SIG-M5 treated with dmso at 0.1 percent for 504 hours (cell line): Measurements from ENCODE around the gene DUSP3.

Source experiments
- DNase-seq: peaks from one replicate; lab custom pipeline; 2025; ENCODE audit not compliant: unreplicated experiment; lab: John Stamatoyannopoulos, UW

DUSP3 gene

DNA sequence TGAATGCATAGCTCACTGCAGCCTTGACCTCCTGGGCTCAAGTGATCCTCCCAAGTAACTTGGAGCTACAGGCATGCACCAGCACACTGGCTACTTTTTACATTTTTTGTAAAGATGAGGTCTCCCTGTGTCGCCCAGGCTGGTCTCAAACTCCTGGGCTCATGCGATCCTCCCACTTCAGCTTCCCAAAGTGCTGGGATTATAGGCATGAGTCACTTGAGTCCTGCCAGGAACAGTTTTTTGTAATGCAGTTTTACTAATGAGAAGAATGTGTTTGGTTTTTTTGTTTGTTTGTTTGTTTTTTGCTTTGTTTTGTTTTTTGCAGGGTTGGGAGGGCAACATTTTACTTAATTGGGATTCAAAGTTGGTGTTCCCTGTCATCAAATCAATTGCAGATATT lies 42.4 kb downstream of the DUSP3 start:
- no peak for DNase-seq

DNA sequence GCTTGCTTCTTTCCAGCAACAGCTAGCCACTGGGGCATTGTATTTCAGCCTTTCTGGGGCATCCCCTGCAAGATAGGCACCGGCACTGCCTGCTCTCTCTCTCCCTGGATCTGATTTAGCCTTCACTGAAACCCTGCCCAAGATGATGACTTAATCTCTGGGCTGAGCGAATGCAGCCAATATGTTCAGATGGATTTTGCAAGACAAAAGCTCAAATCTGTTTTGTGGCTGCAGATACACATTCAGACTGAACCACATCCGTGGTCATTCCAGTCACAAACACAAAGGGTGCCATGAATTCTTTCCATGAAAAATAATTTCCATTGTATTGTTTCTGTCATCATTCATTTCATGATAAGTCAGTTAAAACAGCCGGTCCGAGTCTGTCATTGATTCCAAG lies 44.4 kb downstream of the DUSP3 start:
- no peak for DNase-seq

DNA sequence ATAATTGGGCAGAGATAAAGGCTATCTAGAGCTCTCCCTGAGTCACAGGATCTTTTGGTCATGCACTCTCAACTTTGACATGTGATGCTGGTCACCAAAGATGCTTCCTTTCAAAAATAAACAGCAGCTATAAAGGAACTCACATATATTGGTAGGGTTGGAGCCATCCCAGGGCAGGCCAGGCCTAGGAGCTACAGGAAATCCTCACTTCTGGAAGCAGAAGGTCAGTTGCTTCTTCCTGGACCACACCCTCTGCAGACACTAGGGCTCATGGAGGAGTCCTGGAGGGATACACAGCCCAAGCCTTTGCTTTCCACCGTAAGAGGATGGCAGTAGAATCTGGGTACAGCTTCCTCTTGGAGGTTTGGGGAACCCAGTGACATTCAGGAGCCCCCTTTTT lies 44.8 kb downstream of the DUSP3 start:
- DNase-seq: no peak

- DNase-seq: no peak
Observed at GRCh38 chr17:43732958-43733357, 45.8 kb downstream of the DUSP3 start.

DNA sequence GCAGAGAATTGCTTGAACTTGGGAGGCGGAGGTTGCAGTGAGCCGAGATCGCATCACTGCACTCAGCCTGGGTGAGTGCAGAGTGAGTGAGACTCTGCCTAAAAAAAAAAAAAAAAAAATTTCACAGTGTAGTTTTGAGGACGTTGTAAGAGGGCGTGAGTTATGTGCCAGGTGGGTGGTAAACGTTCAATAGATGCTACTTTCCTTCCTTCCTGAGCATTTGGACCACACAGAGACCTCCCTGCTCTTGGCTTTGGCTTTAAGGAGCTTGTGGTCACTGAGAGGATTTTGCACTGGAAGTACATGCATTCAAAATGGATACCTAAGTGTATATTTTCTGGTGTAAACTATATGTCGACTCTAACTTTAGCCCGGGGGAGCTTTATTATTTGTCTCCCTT lies 50.7 kb downstream of the DUSP3 start:
- no peak for DNase-seq

- DNase-seq: no peak
Observed at GRCh38 chr17:43723697-43724359, 54.9 kb downstream of the DUSP3 start.

- DNase-seq: no peak
Observed at GRCh38 chr17:43722870-43723665, 55.7 kb downstream of the DUSP3 start.

DNA sequence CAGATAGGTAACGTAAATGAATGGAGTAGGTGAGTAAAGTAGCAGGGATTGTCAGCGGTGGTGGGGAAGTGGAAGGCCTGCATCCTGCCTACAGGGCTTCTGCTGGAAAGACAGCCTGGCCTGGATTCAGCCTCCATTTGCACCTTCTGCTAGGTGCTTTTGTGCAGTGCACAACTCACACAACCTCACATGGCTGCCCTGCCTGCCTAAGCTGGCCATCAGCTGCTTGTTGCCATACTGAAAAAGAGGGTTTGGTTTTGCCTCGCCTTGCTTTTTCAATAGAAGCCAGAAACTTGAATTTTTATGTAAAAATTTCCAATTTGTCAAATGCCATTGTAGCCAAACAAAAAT lies 56.5 kb downstream of the DUSP3 start:
- no peak for DNase-seq

DNA sequence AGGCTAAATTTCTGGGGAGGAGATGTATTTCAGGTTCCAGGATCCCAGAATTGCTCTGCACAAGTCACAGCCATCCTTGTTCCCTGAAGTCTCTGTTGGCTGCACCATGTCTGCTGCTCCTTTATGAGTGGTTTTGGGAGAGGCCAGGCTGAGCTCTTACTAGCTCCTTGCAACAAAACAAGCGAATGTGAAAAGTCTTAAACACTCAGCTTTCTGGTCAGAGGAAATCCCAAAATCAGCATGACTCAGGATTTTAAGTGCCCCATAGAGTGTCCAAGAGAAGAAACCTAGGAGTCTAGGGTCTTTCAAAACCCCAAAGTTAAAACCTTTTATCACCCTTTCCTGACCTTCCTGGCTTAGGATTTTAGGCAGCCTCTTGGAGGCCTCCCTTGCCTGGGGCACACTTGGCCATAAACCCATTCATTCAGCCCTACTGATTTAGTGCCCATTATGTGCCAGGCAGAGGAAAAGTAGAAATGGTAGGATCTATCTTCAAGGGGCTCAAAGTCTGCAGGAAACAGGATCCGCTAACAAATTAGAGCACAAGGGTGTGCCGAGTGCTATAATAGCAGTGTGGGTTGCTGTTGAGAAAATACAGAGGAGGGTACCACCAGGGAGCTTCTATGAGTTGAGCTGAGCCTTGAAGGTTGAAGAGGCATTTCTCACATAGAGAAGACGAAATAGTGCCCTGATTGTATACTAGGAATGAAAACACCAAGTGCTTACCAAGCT lies 57.1 kb downstream of the DUSP3 start:
- no peak for DNase-seq

DNA sequence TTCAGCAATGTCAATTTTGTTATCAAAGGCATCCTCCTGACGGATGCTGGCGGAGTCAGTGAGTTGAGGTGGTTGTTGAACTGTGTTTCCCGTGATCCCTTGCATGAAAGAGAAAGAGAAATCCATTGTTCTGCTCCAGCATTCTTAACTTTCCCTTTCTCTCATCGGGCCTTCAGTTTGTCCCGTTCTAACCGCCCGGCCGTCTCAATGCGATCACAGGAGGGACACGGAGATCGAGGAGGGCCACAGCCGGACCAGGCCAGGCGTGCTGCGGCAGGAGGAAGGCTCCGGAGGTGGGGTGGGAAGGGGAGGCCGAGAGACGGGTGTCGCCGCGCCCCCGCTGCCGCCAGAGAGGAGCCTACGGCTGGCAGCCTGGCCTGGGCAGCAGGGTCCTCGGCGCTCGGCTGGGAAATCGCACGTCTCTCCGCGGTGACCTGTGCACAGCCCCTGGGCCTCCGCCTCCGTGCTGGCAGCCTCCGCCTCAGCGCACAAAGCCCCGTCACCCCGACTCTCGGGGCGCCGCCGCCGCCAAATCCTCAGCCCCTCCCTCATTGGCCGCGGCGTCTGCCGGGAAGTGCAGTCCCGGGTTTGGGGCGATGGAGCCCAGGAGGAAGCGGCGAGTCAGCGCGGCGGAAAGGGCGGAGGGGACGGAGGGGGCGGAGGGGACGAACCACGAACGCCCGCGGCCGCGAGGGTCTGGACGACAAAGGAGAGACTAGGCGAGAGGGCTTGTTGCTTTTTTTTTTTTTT lies 58.3 kb downstream of the DUSP3 start:
- DNase-seq: peak; percentile 61

DNA sequence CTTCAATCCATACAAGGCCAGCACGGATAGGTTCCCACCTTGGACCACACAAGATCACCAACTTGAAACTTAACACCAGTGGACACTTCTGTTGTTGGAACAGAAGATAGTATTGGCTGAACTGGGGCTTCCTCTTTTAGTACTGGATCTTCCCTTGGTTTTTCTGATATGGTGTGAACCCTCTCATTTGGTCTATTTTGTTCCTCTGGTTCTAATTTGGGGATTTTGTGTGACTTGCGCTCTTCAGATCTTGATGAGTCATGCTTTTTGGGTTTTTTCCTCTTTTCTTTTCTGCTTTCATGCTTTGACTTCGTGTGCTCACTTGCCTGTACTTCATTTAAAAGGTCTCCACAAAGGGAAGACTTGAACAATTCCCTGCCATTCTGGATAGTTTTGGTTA lies 59.2 kb downstream of the DUSP3 start:
- peak; percentile 88 for DNase-seq

DNA sequence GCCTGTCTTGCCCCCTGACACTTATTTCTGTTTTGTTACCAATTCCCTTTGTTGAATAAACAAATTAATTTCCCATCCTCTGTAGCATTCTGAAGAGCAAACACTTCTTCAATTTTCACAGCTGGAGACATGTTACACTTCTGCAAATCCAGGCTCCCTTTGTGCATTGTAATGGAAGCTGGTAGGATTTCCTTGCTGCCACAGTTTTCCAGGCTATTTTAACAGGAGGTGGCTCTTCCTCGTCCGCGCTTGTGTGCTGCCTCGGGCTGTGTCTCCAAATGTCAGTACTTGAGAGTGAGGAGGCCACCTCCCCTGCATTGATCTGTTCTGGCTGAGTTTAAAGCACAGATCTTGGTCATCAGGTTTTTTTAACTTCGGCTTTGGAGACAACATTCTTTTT lies 60.2 kb downstream of the DUSP3 start:
- no peak for DNase-seq

GRCh38 chr17:43717913-43718312 lies 60.9 kb downstream of the DUSP3 start:
- DNase-seq: no peak
